ENCODE measurements around the gene ZNF599. TPM values are rescaled to one million over a fixed set of nuclear protein-coding genes. Genes with fewer than 3 reads are reported as not detected.
A peak's percentile ranks its signal among the peaks of the same experiment; 100 is the strongest.

Gene ZNF599
- total RNA-seq, 1 donor from 2014 or later = 9.0 TPM

DNA sequence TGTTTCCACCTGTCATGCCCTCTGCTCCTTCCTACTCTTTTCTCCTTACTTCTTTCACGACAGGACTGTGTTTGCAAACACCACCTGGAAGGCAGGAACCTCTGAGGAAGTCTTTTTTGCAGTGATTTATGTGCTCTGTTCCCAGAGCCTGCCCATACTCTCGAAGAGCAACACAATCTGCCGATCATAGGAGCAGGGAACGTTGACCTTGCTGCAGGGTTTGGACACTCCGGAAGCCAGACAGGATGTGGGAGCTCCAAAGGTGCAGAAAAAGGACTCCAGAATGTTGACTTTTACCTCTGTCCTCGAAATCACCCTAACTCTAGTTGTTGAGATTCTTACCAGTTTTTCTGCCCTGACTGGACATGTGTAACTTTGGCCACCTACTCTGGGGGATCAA lies 47.6 kb downstream of the ZNF599 start:
- TF ChIP-seq, protein P1, sequence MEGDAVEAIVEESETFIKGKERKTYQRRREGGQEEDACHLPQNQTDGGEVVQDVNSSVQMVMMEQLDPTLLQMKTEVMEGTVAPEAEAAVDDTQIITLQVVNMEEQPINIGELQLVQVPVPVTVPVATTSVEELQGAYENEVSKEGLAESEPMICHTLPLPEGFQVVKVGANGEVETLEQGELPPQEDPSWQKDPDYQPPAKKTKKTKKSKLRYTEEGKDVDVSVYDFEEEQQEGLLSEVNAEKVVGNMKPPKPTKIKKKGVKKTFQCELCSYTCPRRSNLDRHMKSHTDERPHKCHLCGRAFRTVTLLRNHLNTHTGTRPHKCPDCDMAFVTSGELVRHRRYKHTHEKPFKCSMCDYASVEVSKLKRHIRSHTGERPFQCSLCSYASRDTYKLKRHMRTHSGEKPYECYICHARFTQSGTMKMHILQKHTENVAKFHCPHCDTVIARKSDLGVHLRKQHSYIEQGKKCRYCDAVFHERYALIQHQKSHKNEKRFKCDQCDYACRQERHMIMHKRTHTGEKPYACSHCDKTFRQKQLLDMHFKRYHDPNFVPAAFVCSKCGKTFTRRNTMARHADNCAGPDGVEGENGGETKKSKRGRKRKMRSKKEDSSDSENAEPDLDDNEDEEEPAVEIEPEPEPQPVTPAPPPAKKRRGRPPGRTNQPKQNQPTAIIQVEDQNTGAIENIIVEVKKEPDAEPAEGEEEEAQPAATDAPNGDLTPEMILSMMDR (conservative IDR thresholded peaks at IDR 0.05) = no peak
- Mint-ChIP-seq H3K27me3 (peaks cover 50% of the 10 kb centered on the region), H3K36me3 (no peaks in the 10 kb centered on the region), H3K9me3 (no peaks in the 10 kb centered on the region), H3K4me3 (no peak overlapping the region), H3K27ac (no peak overlapping the region), H3K4me1 (ENCODE audit: unreplicated experiment) (no peaks in the 10 kb centered on the region)
- DNase-seq (ENCODE audit: extremely low spot score, unreplicated experiment) = no peak

DNA sequence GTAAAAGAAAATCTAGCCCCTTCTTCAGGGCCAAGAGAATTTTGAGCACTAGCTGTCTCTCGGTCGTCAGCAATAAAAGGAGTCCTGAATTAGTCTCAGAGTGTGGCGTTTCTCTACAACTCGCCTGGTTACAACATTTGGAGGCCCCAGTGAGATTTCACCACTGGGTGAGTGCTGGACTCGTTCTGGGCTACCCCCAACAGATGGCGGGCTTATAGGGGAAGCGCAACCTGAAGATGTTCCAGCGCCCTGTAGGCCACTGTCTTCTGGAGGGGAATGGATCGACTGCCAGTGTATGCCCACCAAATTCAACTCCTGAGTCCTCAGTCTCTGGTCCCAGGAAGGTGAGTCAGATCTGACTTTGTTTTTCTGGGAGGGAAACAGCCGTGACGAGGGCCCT lies 50.7 kb downstream of the ZNF599 start:
- no peak overlapping the region for H3K27ac Mint-ChIP-seq
- H3K27me3 Mint-ChIP-seq = peaks cover 56% of the 10 kb centered on the region
- no peaks in the 10 kb centered on the region for H3K36me3 Mint-ChIP-seq
- TF ChIP-seq, protein P1 (conservative IDR thresholded peaks at IDR 0.05) = no peak
- no peaks in the 10 kb centered on the region for H3K4me1 Mint-ChIP-seq (ENCODE audit: unreplicated experiment)
- H3K4me3 Mint-ChIP-seq = no peak overlapping the region
- no peaks in the 10 kb centered on the region for H3K9me3 Mint-ChIP-seq
- no peak for DNase-seq (ENCODE audit: extremely low spot score, unreplicated experiment)

DNA sequence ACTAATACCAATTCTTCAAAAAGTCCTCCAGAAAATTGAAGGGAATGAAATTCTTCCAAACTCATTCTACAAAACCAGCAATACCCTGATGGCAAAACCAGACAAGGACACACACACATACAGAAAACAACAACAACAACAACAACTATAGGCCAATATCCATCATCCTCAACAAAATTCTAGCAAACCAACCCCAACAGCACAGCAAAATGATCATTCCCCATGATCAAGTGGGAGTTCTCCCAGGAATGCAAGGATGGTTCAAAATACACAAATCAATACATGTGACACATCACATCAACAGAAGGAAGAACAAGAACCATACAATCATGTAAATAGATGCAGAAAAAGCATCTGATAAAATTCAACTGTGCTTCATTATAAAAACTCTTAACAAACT lies 57.7 kb downstream of the ZNF599 start:
- no peaks in the 10 kb centered on the region for H3K36me3 Mint-ChIP-seq

DNA sequence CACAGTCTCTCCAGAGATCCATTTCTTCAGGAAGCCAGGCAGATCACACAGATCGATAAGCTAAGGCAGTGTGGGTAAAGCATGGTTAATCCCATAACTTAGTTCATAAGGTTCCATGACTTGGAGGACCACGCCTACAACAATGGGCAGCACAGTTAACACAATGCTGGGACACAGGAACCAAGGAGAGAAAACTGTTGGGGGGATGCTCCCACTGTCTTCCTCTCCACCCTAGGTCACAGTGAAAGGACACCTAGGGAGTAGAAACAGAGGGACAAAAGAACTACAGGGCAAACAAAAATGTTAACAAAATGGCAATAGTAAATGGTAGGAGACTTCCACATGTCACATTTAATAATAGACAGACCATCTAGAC lies 59.8 kb downstream of the ZNF599 start:
- Mint-ChIP-seq H3K27ac (no peak overlapping the region), H3K4me3 (no peak overlapping the region), H3K9me3 (peaks cover 19% of the 10 kb centered on the region), H3K27me3 (peaks cover 13% of the 10 kb centered on the region), H3K4me1 (ENCODE audit: unreplicated experiment) (no peaks in the 10 kb centered on the region), H3K36me3 (no peaks in the 10 kb centered on the region)
- no peak for DNase-seq (ENCODE audit: extremely low spot score, unreplicated experiment)
- TF ChIP-seq, protein P1 (conservative IDR thresholded peaks at IDR 0.05) = no peak

More for the DNA sequence above, 57.7 kb downstream of the ZNF599 start:
- no peak for DNase-seq (ENCODE audit: extremely low spot score, unreplicated experiment)
- TF ChIP-seq, protein P1 (conservative IDR thresholded peaks at IDR 0.05) = no peak
- Mint-ChIP-seq H3K27ac (no peak overlapping the region), H3K4me3 (no peak overlapping the region), H3K4me1 (ENCODE audit: unreplicated experiment) (no peaks in the 10 kb centered on the region), H3K27me3 (peaks cover 18% of the 10 kb centered on the region), H3K9me3 (peaks cover 19% of the 10 kb centered on the region)

DNA sequence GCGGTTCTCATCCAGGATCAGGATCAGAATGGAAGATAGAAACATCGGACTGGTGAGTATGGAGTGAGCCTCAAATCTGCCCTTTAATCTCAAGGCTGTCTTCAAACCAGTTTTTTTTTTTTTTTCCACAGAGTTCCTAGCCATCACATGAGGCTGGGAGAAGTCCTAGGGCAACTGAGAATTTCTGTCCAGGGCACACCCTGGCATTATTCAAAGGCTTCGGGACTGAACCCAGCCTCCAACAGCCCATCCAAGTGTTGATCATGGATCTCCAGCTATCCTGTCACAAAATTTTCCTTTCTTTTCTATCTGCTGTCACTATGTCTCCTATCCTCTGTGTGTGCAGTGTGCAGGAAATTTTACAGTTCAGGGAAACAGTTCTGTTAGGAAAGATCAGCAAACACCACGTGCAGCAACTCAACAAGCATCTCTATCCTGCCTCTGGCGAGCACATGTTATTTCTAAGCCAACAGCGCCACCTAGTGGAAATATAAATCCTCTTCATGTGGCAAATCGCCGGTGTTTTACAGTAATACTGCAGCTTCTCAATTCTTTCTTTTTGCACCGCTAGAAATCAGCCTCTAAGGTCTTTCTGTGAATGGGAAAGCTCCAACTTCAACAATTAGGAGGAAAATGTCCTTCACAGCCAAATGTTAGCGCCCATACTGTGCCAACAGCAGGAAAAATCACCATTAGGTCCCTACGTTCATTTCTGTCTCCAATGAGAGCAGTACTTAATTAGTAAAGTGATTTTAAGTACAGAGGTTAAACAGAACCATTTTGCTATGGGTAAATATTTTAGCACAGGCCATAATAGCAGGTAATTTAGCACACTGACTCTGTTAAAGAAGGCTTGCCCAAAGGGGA lies 60.4 kb downstream of the ZNF599 start:
- H3K4me3 Mint-ChIP-seq = no peak overlapping the region
- H3K27me3 Mint-ChIP-seq = peaks cover 10% of the 10 kb centered on the region
- H3K36me3 Mint-ChIP-seq = no peaks in the 10 kb centered on the region
- no peak for DNase-seq (ENCODE audit: extremely low spot score, unreplicated experiment)
- no peaks in the 10 kb centered on the region for H3K4me1 Mint-ChIP-seq (ENCODE audit: unreplicated experiment)
- TF ChIP-seq, protein P1 (conservative IDR thresholded peaks at IDR 0.05) = peak; percentile 77
- no peak overlapping the region for H3K27ac Mint-ChIP-seq
- peaks cover 19% of the 10 kb centered on the region for H3K9me3 Mint-ChIP-seq

Data from type B pancreatic cell (in vitro differentiated cells).